Neuron (in vitro differentiated cells): Measurements from ENCODE around the gene FARSB.

Experiments used
- H2AFZ ChIP-seq: one replicate; pipeline ENCODE4 v1.6.1; 2013; ENCODE audit warnings: low read depth, mild to moderate bottlenecking, inconsistent platforms, low read length, moderate library complexity
- H3K27me3 ChIP-seq: one replicate; pipeline ENCODE4 v1.6.1; 2013; ENCODE audit warnings: low read length; ENCODE audit not compliant: insufficient read depth
- H3K36me3 ChIP-seq: one replicate; pipeline ENCODE4 v1.6.1; 2013; ENCODE audit warnings: low read length; ENCODE audit not compliant: insufficient read depth
- H3K4me1 ChIP-seq: one replicate; pipeline ENCODE4 v1.6.1; 2013; ENCODE audit warnings: low read length; ENCODE audit not compliant: insufficient read depth
- H3K4me3 ChIP-seq: 2 replicates; pipeline ENCODE4 v1.5.1; 2013; ENCODE audit warnings: mild to moderate bottlenecking, low read length, moderate library complexity
- H3K9me3 ChIP-seq: one replicate; pipeline ENCODE4 v1.6.1; 2013; ENCODE audit warnings: low read length

Gene FARSB

DNA sequence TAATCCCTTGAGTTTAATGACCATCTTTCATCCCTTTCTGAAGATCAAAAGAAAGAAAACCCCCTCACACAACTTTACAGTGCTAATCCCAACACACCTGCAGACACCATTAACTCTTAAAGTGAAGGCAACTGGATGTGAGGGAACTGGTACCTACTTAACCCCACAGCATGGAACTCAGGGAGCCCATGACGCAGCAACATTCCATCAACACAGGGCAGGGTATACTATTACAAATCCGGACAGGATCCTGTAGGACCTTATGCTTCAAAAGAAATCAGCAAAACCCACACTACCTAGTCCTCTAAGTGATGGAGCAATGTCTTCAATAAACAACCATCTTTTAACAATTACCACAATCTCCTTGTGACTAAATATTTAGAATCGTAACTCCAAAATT is 78.6 kb downstream of the FARSB start:
- Histone ChIP-seq H3K4me3 (no peak overlapping the region), H3K27me3 (no peaks in the 10 kb centered on the region), H2AFZ (no peak overlapping the region), H3K4me1 (peaks cover 4% of the 10 kb centered on the region), H3K36me3 (peaks cover 4% of the 10 kb centered on the region), H3K9me3 (no peaks in the 10 kb centered on the region)

DNA sequence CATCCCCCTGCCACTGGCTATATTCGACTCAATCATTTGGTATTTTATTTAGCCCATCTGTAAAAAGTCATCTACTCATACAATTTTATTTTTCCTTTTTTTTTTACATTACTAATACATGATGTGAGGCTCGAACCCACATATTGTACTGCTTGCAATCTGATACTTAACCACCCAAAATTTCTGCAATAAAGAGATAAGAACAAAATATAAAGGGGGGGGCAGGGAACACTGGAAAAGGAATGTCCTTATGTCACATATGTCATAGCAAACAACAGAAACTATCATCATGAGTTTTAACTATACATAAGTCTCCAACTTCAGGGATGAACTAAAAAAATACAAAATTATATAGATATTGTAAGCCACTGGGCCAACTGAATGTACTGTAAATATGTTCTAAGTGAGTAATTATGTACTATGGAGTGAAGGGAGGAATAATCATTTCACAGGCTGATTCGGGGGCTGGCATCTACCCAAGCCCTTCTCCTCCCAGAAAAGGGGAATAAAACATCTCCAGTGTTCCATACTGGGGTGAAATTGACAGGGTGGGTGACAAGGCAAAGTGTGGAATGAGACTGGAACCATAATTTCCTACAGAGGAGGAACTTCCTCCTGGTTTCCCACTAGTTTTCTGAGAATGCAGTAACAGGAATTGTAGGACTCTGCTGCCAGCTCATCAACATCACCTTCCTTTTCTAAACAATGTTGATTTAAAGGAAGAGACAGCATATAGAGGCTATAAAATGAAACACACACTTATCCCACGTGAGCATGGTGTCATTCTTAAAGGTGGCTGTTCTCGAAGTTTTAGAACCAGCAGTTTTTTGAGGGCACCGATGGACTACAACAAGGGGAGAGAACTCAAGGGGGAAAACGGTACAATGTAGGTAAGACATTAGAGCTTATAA is 79.5 kb downstream of the FARSB start:
- Histone ChIP-seq H3K9me3 (no peaks in the 10 kb centered on the region), H3K4me1 (peaks cover 4% of the 10 kb centered on the region), H3K4me3 (no peak overlapping the region)

DNA sequence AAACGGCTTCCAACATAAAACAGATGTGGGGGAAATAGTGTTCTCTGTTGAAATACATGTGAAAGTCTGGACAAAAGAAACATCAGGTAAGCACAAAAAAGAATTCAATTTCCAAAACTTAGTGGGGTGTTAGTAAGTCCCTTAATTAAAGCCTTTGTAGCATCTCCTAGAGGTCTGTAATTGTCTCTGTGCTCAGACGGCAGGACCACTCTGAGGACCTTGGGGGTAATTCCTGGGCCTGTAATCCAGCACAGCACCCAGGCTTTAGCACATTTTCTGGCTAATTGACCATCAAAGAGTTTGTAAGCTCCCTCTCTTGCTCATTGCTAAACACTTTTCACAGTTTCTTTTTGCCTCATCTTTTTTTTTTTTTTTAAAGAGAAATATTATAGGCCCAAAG is 80.3 kb downstream of the FARSB start:
- H2AFZ ChIP-seq, result no peak overlapping the region
- H3K4me1 ChIP-seq, result peaks cover 4% of the 10 kb centered on the region
- H3K36me3 ChIP-seq, result peaks cover 9% of the 10 kb centered on the region
- H3K9me3 ChIP-seq, result no peaks in the 10 kb centered on the region
- H3K4me3 ChIP-seq, result no peak overlapping the region
- H3K27me3 ChIP-seq, result no peaks in the 10 kb centered on the region

More for the DNA sequence above, 79.5 kb downstream of the FARSB start:
- Histone ChIP-seq H2AFZ (no peak overlapping the region), H3K27me3 (no peaks in the 10 kb centered on the region), H3K36me3 (peaks cover 5% of the 10 kb centered on the region)

DNA sequence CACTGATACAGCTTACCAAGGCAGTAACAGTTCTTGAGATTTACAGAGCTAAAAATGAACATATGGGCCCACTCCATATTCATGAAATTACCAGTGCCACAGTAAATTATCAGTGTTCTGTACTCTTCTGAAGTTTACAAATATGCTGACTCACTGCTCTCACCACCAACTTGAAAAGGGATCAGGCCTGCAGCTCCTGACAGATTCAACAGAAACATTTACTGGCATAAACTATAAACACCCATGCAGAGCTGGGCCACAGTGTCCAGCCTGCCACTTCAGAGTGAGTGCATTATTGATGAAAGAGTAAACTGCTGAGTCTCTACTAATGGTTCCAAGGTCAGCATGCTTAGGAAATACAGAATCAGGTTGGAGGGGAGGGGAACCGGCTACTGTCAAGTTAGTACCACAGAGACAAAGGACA is 83.1 kb downstream of the FARSB start:
- Histone ChIP-seq H3K27me3 (no peaks in the 10 kb centered on the region), H2AFZ (no peak overlapping the region), H3K9me3 (no peaks in the 10 kb centered on the region), H3K4me1 (peaks cover 4% of the 10 kb centered on the region), H3K4me3 (no peak overlapping the region), H3K36me3 (peaks cover 22% of the 10 kb centered on the region)

DNA sequence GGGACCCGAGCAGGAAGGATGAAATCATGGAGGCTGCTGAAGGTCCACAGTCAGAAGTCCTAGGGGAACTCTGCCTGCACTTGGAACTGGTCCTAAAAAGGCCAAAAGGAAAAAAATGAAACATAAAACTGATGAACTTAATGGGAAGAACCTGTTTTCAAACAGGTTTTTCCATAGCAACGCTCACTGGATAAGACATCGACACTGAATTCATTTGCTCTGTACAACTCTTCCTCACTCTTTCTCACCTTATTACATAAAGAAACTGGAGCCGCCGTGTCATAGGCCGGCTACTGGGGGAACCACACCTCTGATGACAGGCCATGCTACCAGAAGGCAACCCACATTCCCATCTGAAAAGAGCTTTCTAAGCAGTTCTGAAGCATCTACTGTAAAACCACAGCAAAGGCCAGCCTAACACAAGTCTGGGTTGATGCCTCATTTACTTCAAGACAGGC is 83.6 kb downstream of the FARSB start:
- Histone ChIP-seq H3K27me3 (no peaks in the 10 kb centered on the region), H2AFZ (no peak overlapping the region), H3K4me3 (no peak overlapping the region), H3K36me3 (peaks cover 25% of the 10 kb centered on the region), H3K9me3 (no peaks in the 10 kb centered on the region), H3K4me1 (peaks cover 4% of the 10 kb centered on the region)

DNA sequence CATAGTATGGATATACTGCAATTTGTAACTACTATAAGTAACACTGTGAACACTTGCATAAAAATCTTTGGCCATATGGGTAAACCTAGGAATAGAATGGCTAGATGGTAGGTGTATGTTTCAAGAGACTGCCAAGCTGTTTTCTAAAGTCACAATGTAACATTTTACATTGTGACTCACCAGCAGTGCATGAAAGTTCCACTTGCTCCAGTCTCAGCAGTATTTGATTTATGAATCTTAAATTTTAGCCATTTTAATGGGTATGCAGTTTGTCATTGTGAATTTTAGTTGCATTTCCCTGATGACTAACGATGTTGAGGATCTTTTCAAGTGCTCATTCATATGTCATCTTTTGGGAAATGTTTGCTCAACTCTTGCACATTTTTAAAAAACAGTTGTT is 86.1 kb downstream of the FARSB start:
- Histone ChIP-seq H3K4me1 (peaks cover 4% of the 10 kb centered on the region), H3K27me3 (no peaks in the 10 kb centered on the region), H2AFZ (no peak overlapping the region), H3K36me3 (peaks cover 41% of the 10 kb centered on the region), H3K9me3 (no peaks in the 10 kb centered on the region), H3K4me3 (no peak overlapping the region)

DNA sequence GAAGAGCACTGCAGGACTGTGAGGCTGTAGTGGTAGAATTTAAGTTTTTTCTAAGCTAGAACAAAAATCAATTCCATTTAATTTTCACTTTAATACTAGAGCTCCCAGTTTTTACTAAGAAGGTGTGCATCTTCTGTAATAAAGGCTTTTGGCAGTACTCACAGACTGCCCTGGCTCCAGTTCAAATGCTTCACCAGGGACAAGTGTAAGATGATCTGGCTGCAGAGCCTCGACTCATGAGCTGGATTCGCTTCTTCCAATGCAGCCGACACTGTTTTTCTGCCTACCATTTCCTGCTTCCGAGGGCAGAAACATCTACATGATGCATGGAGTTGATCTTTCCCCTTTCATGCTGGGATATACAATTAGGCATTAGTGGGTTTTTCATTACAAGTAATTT is 87.0 kb downstream of the FARSB start:
- peaks cover 4% of the 10 kb centered on the region for H3K4me1 ChIP-seq
- no peak overlapping the region for H2AFZ ChIP-seq
- H3K27me3 ChIP-seq, result no peaks in the 10 kb centered on the region
- H3K9me3 ChIP-seq, result no peaks in the 10 kb centered on the region
- H3K4me3 ChIP-seq, result no peak overlapping the region
- peaks cover 41% of the 10 kb centered on the region for H3K36me3 ChIP-seq

DNA sequence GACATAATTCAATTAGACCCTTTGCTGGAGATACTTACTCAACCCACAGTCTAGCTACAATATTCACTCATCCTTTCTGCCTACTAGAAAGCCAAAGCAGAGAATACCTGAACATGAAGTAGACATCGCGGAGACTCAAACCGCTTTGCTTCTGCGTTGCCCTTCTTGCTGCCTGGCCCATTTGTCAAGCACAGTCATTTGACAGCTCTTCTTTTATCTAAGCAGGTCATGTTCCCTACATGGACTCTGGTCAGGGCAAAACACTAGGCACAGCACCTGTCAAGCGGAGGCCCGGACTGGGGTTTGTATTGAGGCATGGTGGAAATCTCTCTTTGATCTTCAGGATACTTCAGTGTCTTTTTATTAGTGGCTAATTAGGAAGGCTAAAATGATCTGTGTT is 89.7 kb downstream of the FARSB start:
- no peaks in the 10 kb centered on the region for H3K9me3 ChIP-seq
- H2AFZ ChIP-seq, result no peak overlapping the region
- H3K27me3 ChIP-seq, result no peaks in the 10 kb centered on the region
- no peak overlapping the region for H3K4me3 ChIP-seq
- peaks cover 35% of the 10 kb centered on the region for H3K36me3 ChIP-seq
- peaks cover 4% of the 10 kb centered on the region for H3K4me1 ChIP-seq

DNA sequence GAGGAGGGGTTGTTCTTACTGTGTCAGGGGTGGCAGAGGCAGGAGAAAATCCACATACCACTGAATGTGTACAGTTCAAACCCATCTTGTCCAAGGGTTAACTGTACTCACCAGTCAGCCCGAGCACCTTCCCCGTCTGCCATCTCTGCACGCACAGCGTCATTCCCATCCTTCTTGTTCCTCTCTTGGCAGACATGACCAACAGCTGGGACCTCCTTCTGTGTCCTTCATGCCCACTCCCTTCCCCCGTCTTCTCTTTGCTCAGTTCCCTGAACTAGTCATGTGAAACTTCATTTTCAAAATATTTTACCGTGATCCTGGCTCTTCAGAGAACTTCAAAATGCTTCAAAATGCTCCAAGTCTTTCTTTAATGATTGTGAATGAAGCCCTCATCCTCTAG is 92.0 kb downstream of the FARSB start:
- Histone ChIP-seq H3K9me3 (no peaks in the 10 kb centered on the region), H3K4me3 (no peak overlapping the region), H3K4me1 (peaks cover 6% of the 10 kb centered on the region), H2AFZ (no peak overlapping the region), H3K27me3 (no peaks in the 10 kb centered on the region), H3K36me3 (peaks cover 24% of the 10 kb centered on the region)

DNA sequence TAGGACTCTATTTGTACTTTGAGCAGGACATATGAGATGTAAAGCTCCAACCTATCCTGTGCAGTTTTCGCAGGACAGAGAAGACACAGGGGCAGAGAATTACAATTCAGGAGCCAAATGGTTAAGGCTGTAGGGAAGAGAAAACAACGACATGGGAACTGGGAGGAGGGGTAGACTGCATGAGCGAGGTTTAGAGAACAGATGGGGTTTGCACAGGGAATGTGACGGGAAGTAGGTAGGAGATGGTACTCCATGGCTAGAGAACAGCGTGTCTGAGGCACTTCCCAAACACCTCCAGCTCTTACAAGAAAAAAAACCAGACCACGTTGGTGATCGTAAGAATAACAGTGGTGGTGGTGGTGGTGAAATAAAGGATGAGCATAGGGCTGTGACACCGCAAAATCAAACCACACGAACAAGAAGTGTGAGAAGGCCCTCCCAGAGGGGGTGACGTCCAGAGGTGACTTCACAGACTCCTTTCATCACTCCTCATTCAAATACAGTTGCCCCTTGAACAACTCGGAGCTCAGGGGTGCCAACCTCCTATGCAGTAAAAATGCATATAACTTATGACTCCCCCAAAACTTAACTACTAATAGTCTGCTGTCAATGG is 92.7 kb downstream of the FARSB start:
- H3K4me1 ChIP-seq, result peaks cover 6% of the 10 kb centered on the region
- H3K9me3 ChIP-seq, result peaks cover 5% of the 10 kb centered on the region
- H3K4me3 ChIP-seq, result no peak overlapping the region
- H3K27me3 ChIP-seq, result no peaks in the 10 kb centered on the region
- H2AFZ ChIP-seq, result no peak overlapping the region
- peaks cover 22% of the 10 kb centered on the region for H3K36me3 ChIP-seq

DNA sequence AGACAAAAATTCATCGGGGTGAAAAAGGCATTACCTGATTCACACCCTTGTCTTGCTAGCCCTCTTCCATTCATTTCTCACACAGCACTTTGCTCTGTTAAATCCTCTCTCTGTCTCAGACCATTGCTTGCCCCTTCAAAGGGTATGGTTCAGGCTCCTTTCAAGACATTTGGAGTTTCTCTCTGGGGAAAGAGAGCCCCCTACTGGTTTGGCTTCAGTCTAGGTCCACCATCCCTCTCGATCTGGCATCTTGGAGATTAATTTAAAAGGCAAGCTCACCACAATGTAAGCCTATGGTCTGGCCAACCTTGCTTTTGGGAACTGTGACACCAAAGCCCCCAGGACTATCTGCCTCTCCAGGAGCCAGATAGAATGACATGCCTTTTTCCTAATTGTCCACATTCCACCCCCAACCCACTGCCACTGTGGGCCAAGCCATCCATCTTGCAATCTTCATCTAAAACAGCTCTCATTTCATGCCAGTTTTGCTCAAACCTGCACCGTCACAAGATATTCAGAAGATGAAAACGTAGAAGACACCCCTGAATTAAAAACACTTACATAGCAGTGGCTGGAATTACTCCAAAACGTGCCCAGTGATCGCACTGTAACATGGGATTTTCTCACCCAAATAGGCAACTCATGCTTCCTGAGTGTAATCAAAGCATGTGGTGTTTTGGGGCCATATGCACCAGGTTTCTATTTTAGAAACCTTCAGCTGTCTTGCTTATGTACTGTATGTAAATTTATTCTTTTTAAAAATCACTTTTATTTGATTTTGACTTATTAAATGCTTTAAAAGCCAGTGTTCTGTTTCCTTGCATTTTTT is 93.9 kb downstream of the FARSB start:
- peaks cover 6% of the 10 kb centered on the region for H3K4me1 ChIP-seq
- H3K9me3 ChIP-seq, result peaks cover 5% of the 10 kb centered on the region
- no peaks in the 10 kb centered on the region for H3K27me3 ChIP-seq
- H3K36me3 ChIP-seq, result peaks cover 14% of the 10 kb centered on the region
- H3K4me3 ChIP-seq, result no peak overlapping the region
- H2AFZ ChIP-seq, result no peak overlapping the region

DNA sequence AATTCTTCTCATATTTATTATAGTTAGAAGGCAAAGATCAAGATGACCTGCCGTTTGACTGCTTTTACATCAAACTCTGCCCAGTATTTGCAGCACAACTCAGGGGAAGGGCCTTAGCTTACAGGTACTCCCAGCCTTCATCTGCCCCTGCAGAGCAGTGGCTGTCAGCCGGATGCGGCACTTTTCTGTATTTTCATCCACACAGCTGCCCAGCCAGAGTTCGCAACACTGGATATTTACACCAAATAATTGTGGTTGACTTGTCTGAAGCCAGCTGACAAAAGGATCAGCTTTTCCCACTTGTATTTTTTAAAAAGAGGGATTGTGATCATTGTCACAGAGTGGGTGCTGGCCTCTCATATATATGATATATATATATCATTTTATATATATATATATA is 94.7 kb downstream of the FARSB start:
- Histone ChIP-seq H3K27me3 (no peaks in the 10 kb centered on the region), H2AFZ (no peak overlapping the region), H3K9me3 (peaks cover 5% of the 10 kb centered on the region), H3K4me1 (peaks cover 6% of the 10 kb centered on the region), H3K36me3 (peaks cover 8% of the 10 kb centered on the region), H3K4me3 (no peak overlapping the region)

DNA sequence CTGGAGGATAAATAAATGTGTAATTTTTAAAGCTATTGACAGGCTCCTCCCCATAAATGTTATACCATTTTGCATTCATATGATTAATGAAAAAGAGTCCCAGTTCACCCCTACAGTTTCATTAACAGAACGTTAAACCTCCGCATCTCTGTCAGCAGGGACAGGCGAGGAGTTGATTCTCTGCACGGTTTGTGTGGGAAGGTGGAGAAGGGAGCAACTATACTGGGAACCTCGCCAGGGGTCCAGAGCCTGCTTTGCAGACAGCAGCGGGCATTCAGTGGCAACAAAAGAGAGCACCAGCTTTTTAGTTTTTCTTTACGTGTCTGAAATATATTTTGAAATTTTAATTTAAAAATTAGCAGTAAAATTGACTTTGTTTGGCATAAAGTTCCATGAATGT is 101.4 kb downstream of the FARSB start:
- peaks cover 20% of the 10 kb centered on the region for H3K4me1 ChIP-seq
- H3K9me3 ChIP-seq, result peaks cover 5% of the 10 kb centered on the region
- no peak overlapping the region for H2AFZ ChIP-seq

More for the DNA sequence above, 101.4 kb downstream of the FARSB start:
- Histone ChIP-seq H3K4me3 (no peak overlapping the region), H3K36me3 (no peaks in the 10 kb centered on the region), H3K27me3 (no peaks in the 10 kb centered on the region)
